ENCODE measurements around the gene TFR2. TPM values are rescaled to one million over a fixed set of nuclear protein-coding genes. Genes with fewer than 3 reads are reported as not detected.

TFR2 gene
- total RNA-seq, 1 experiment from 2014 or later: not detected

- no peaks in the 10 kb centered on the region for H3K9me3 ChIP-seq (ENCODE audit: low read length)
- H3K4me3 ChIP-seq (ENCODE audit: low read length): no peak overlapping the region
- peaks cover 14% of the 10 kb centered on the region for H3K36me3 ChIP-seq (ENCODE audit: low read depth, low read length)
- no TSS peak for BruUV-seq (replicated peaks)
- no peak overlapping the region for H3K4me2 ChIP-seq (ENCODE audit: low read length)
- intact Hi-C loops (cut with micrococcal nuclease): no loop called here
- ATAC-seq: no peak
- no peaks in the 10 kb centered on the region for H3K9me2 ChIP-seq (replicated peaks; ENCODE audit: low read length)
- H3K4me1 ChIP-seq (ENCODE audit: insufficient read depth, low read length): no peaks in the 10 kb centered on the region
- H4K20me1 ChIP-seq (ENCODE audit: low read length): no peaks in the 10 kb centered on the region
- no peak for TF ChIP-seq EZH2phosphoT487 (IDR thresholded peaks at IDR 0.05; ENCODE audit: borderline replicate concordance, low read length)
- no peak for TF ChIP-seq CTCF (conservative IDR thresholded peaks at IDR 0.05; ENCODE audit: low read depth, low read length)
- no peak for TF ChIP-seq EZH2 (IDR thresholded peaks at IDR 0.05; ENCODE audit: low read length, unreplicated experiment)
- DNase-seq: no peak
- no peak overlapping the region for H3K27ac ChIP-seq (ENCODE audit: low read length)
- no peaks in the 10 kb centered on the region for H3F3A ChIP-seq (ENCODE audit: low read length, unreplicated experiment)
- CTCF ChIA-PET: interaction anchor here (0.6 kb wide), 1 partner anchor 72 kb away, joined by 3 read pairs; no protein-coding TSS in a partner anchor
- H3K27me3 ChIP-seq (ENCODE audit: low read length): no peaks in the 10 kb centered on the region
- H2AFZ ChIP-seq (ENCODE audit: low read length): no peak overlapping the region
- peaks cover 19% of the 10 kb centered on the region for H3K79me2 ChIP-seq (ENCODE audit: low read length)
- H3K9ac ChIP-seq (ENCODE audit: low read length): no peak overlapping the region
- POLR2A ChIA-PET (ENCODE audit: unreplicated experiment): interaction anchor here (0.6 kb wide), 1 partner anchor 26 kb away, joined by 4 read pairs; no protein-coding TSS in a partner anchor
These were observed 43.8 kb upstream of the TFR2 start for GRCh38 chr7:100685049-100685605.

- ChIA-PET POLR2A (ENCODE audit: unreplicated experiment) (no interaction called here), CTCF (interaction anchor here (0.6 kb wide), 1 partner anchor 72 kb away, joined by 3 read pairs; no protein-coding TSS in a partner anchor)
- Histone ChIP-seq H3K4me1 (ENCODE audit: insufficient read depth, low read length) (no peaks in the 10 kb centered on the region), H3K9me2 (replicated peaks; ENCODE audit: low read length) (no peaks in the 10 kb centered on the region), H2AFZ (ENCODE audit: low read length) (no peak overlapping the region), H3K9me3 (ENCODE audit: low read length) (no peaks in the 10 kb centered on the region), H3K36me3 (ENCODE audit: low read depth, low read length) (peaks cover 14% of the 10 kb centered on the region), H3K4me2 (ENCODE audit: low read length) (no peak overlapping the region), H3K27ac (ENCODE audit: low read length) (no peak overlapping the region), H3F3A (ENCODE audit: low read length, unreplicated experiment) (no peaks in the 10 kb centered on the region), H3K4me3 (ENCODE audit: low read length) (no peak overlapping the region), H4K20me1 (ENCODE audit: low read length) (no peaks in the 10 kb centered on the region), H3K9ac (ENCODE audit: low read length) (no peak overlapping the region), H3K27me3 (ENCODE audit: low read length) (no peaks in the 10 kb centered on the region), H3K79me2 (ENCODE audit: low read length) (peaks cover 13% of the 10 kb centered on the region)
- intact Hi-C loops (cut with micrococcal nuclease): no loop called here
- no peak for DNase-seq
- no peak for ATAC-seq
- TF ChIP-seq EZH2 (IDR thresholded peaks at IDR 0.05; ENCODE audit: low read length, unreplicated experiment) (no peak), CTCF (conservative IDR thresholded peaks at IDR 0.05; ENCODE audit: low read depth, low read length) (no peak), EZH2phosphoT487 (IDR thresholded peaks at IDR 0.05; ENCODE audit: borderline replicate concordance, low read length) (no peak)
- BruUV-seq (replicated peaks): no TSS peak
These were observed 43.2 kb upstream of the TFR2 start for GRCh38 chr7:100684534-100685042.
